ENCODE results near the gene CYLD.

Gene CYLD

GRCh38 chr16:50806099-50807062 is 64.5 kb downstream of the CYLD start (continued):
- TF ChIP-seq OVOL3 (tag by site-specific recombination; IDR thresholded peaks at IDR 0.05): no peak
- no peak for TF ChIP-seq ZNF558 (tag by site-specific recombination; IDR thresholded peaks at IDR 0.05)
- TF ChIP-seq ZNF645 (tag by site-specific recombination; IDR thresholded peaks at IDR 0.05): no peak
- 0 out of 2 replicates have a peak, but pooled peaks have one; percentile 15 for TF ChIP-seq KLF9 (tag by site-specific recombination; IDR thresholded peaks at IDR 0.05; ENCODE audit: low read depth)
- TF ChIP-seq ZNF654 (tag by site-specific recombination; IDR thresholded peaks at IDR 0.05; ENCODE audit: low read depth): peak; percentile 88
- TF ChIP-seq ZNF626 (tag by site-specific recombination; IDR thresholded peaks at IDR 0.05): no peak
- TF ChIP-seq GLIS1 (tag by site-specific recombination; IDR thresholded peaks at IDR 0.05): no peak
- TF ChIP-seq ZNF658 (tag by site-specific recombination; IDR thresholded peaks at IDR 0.05): no peak
- peak; percentile 33; the same call in 1 of the 2 replicates for TF ChIP-seq ZNF335 (tag by site-specific recombination; conservative IDR thresholded peaks at IDR 0.05)
- TF ChIP-seq ZNF10 (tag by site-specific recombination; IDR thresholded peaks at IDR 0.05): no peak
- peak; percentile 73 for TF ChIP-seq PRDM10 (tag by site-specific recombination; IDR thresholded peaks at IDR 0.05)
- TF ChIP-seq ZNF660 (tag by site-specific recombination; IDR thresholded peaks at IDR 0.05): peak; percentile 58; the same call in 1 of the 2 replicates
- TF ChIP-seq ZNF23 (tag by site-specific recombination; IDR thresholded peaks at IDR 0.05; ENCODE audit: borderline replicate concordance): no peak
- TF ChIP-seq ZNF600 (tag by site-specific recombination; IDR thresholded peaks at IDR 0.05): peak; percentile 91
- TF ChIP-seq ZNF701 (tag by site-specific recombination; IDR thresholded peaks at IDR 0.05): no peak

GRCh38 chr16:50808929-50809538 is 67.1 kb downstream of the CYLD start:
- no peaks in the 10 kb centered on the region for H3K36me3 ChIP-seq (ENCODE audit: control insufficient read depth in 2 of 2, insufficient read depth in 1 of 2, low read length in 2 of 2)
- ChIA-PET CTCF (interaction anchor here (0.6 to 1.2 kb wide), 4 partner anchors 52 to 159 kb away, joined by 3 to 5 read pairs (median 4); no protein-coding TSS in a partner anchor), POLR2A (no interaction called here)
- no peak overlapping the region for H3K27ac ChIP-seq (ENCODE audit: extremely low read depth, low read depth, low read length)
- no peak overlapping the region for H3K4me3 ChIP-seq (ENCODE audit: low read depth, low read length)
- no peaks in the 10 kb centered on the region for H3K9me3 ChIP-seq (ENCODE audit: control insufficient read depth, insufficient read depth, low read depth, low read length)
- H3K4me1 ChIP-seq (ENCODE audit: control insufficient read depth, insufficient read depth, low read length): no peaks in the 10 kb centered on the region
- TF ChIP-seq SP7 (tag by site-specific recombination; IDR thresholded peaks at IDR 0.05) (no peak), TSHZ1 (tag by site-specific recombination; IDR thresholded peaks at IDR 0.05; ENCODE audit: borderline replicate concordance) (no peak), ZNF366 (tag by site-specific recombination; conservative IDR thresholded peaks at IDR 0.05) (no peak), ZNF391 (tag by site-specific recombination; IDR thresholded peaks at IDR 0.05; ENCODE audit: borderline replicate concordance, low read depth) (no peak), ZNF548 (tag by site-specific recombination; IDR thresholded peaks at IDR 0.05) (no peak), ZNF658 (tag by site-specific recombination; IDR thresholded peaks at IDR 0.05) (no peak), ZNF341 (tag by site-specific recombination; IDR thresholded peaks at IDR 0.05; ENCODE audit: low read depth) (no peak), ZNF623 (tag by site-specific recombination; IDR thresholded peaks at IDR 0.05) (no peak), ZNF155 (tag by site-specific recombination; IDR thresholded peaks at IDR 0.05) (no peak), ZNF184 (tag by site-specific recombination; IDR thresholded peaks at IDR 0.05) (no peak), ZNF433 (tag by site-specific recombination; IDR thresholded peaks at IDR 0.05; ENCODE audit: low read depth) (no peak), ZNF175 (tag by site-specific recombination; IDR thresholded peaks at IDR 0.05) (no peak), ZNF514 (tag by site-specific recombination; IDR thresholded peaks at IDR 0.05) (no peak)

Measured in HEK293 (cell line).